PFSK-1 (cell line): ENCODE results near the gene PLEKHM2.

ENCODE experiments used
- FOXP2 ChIP-seq: optimal IDR thresholded peaks from 2 replicates; pipeline ENCODE3; 2011; ENCODE audit warnings: borderline replicate concordance, control low read depth, inconsistent platforms; ENCODE audit not compliant: insufficient read depth; ENCODE audit errors: extremely low read length, extremely low read depth
- POLR2AphosphoS5 ChIP-seq: IDR thresholded peaks from 2 replicates; pipeline ENCODE4 v1.6.1; 2012; ENCODE audit warnings: low read depth, mild to moderate bottlenecking, control low read depth, low read length, moderate library complexity
- SIN3A ChIP-seq: IDR thresholded peaks from 2 replicates; pipeline ENCODE4 v1.6.1; 2012; ENCODE audit warnings: mild to moderate bottlenecking, low read length, moderate library complexity, borderline replicate concordance; ENCODE audit not compliant: insufficient read depth
- TAF1 ChIP-seq: IDR thresholded peaks from 2 replicates; pipeline ENCODE4 v1.6.1; 2012; ENCODE audit warnings: low read length, control low read depth, borderline replicate concordance; ENCODE audit not compliant: insufficient read depth
- TF ChIP-seq, protein P1 (sequence below), 2 experiments: IDR thresholded peaks; 2 replicates each; pipeline versions ENCODE4 v1.6.1 to v1.8.0; 2011 to 2012; ENCODE audit warnings: low read depth in 2 of 2, low read length in 2 of 2, control low read depth in 1 of 2, inconsistent platforms in 1 of 2, mild to moderate bottlenecking in 1 of 2, moderate library complexity in 1 of 2; ENCODE audit not compliant: insufficient read depth in 1 of 2

The PLEKHM2 gene

DNA sequence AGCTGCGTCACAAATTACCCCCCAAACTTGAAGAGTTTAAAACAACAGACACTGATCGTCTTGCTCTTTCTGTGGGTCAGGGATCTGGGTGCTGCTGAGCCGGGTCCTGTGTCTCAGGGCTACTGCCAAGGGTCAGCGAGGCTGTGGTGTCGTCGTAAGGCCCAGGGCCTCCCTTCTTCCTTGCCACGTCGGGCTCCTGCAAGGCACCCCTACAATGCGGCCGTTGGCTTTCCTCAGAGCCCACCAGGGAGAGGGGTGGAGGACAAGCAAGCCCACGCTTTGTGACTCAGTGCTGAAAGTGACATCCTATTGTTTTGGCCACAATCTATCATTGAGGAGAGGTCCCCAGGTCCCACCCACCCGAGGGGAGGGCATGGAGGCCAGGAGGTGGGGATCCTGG lies 66.8 kb downstream of the PLEKHM2 start:
- TF ChIP-seq SIN3A: no peak
- TF ChIP-seq TAF1: no peak
- TF ChIP-seq, protein P1, sequence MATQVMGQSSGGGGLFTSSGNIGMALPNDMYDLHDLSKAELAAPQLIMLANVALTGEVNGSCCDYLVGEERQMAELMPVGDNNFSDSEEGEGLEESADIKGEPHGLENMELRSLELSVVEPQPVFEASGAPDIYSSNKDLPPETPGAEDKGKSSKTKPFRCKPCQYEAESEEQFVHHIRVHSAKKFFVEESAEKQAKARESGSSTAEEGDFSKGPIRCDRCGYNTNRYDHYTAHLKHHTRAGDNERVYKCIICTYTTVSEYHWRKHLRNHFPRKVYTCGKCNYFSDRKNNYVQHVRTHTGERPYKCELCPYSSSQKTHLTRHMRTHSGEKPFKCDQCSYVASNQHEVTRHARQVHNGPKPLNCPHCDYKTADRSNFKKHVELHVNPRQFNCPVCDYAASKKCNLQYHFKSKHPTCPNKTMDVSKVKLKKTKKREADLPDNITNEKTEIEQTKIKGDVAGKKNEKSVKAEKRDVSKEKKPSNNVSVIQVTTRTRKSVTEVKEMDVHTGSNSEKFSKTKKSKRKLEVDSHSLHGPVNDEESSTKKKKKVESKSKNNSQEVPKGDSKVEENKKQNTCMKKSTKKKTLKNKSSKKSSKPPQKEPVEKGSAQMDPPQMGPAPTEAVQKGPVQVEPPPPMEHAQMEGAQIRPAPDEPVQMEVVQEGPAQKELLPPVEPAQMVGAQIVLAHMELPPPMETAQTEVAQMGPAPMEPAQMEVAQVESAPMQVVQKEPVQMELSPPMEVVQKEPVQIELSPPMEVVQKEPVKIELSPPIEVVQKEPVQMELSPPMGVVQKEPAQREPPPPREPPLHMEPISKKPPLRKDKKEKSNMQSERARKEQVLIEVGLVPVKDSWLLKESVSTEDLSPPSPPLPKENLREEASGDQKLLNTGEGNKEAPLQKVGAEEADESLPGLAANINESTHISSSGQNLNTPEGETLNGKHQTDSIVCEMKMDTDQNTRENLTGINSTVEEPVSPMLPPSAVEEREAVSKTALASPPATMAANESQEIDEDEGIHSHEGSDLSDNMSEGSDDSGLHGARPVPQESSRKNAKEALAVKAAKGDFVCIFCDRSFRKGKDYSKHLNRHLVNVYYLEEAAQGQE (IDR thresholded peaks at IDR 0.05; ENCODE audit: insufficient read depth in 1 of 2, low read depth in 2 of 2, low read length in 2 of 2): no peak
- TF ChIP-seq POLR2AphosphoS5: no peak
- no peak for TF ChIP-seq FOXP2

DNA sequence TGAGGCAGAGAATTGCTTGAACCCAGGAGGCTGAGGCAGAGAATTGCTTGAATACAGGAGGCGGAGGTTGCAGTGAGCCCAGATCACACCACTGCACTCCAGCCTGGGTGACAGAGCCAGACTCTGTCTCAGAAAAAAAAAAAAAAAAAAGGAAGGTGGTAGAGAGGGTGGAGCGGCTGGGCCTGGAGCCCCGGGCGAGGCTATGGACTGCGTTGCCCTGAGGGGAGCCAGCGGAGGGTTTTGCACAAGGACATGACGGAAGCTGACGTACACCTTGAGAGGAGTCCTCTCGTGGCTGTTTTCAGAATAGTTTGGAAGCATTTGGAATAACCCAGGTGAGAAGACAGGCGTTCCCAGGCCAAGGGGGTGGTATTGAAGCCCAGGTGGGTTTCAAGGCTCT lies 67.6 kb downstream of the PLEKHM2 start:
- TF ChIP-seq FOXP2 (no peak), POLR2AphosphoS5 (no peak), SIN3A (no peak), TAF1 (no peak)
- TF ChIP-seq, protein P1 (IDR thresholded peaks at IDR 0.05; ENCODE audit: insufficient read depth in 1 of 2, low read depth in 2 of 2, low read length in 2 of 2): no peak

DNA sequence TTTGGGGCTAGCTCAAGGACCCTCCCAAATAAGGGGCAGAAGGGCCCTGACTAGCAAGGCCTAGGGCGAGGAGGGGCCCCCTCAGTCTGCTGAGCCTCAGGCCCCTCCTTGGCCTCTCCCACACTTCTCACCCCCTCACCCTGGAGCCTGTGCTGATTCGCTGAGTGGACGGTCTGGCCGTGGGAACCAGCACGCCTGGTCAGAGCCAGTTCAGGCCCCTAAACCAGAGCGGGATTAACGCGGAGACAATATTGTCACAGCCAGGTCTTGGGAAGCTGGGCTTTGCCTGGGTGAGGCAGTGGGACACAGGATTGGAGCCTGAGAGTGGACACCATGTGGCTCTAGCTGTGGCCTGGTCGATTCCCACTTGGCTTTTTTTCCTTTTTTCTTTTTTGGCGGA lies 69.7 kb downstream of the PLEKHM2 start:
- TF ChIP-seq POLR2AphosphoS5 (no peak), FOXP2 (no peak)

DNA sequence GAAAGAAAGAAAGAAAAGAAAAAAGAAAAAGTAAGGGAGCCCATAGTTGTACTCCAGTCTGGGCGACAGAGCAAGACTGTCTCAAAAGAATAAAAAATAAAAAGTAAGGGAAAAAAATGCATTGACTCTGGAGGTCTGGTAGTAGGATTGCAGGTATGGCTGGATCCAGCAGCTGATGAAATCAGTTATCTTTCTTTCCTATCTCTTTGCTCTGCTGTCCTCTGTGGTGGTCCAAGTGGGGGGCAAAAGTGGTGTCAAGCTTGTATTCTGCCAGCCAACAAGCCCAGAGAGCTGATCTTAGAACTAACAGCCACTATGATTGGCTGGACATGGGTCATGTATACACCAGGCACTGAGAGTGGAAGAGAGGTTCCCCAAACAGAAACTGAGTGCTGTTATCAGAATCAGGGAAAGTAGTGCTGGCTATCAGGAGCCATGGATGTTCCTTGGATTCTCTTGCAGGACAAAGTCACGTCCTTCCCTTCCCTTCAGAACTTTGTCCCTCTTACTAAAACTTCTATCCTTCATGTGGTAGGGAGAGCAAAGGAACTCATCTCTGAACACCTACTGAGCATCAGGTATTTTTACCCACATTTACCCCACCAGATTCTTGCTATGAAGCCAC lies 71.0 kb downstream of the PLEKHM2 start:
- TF ChIP-seq SIN3A (no peak), POLR2AphosphoS5 (no peak), TAF1 (no peak), FOXP2 (no peak)
- TF ChIP-seq, protein P1 (IDR thresholded peaks at IDR 0.05; ENCODE audit: insufficient read depth in 1 of 2, low read depth in 2 of 2, low read length in 2 of 2): no peak

DNA sequence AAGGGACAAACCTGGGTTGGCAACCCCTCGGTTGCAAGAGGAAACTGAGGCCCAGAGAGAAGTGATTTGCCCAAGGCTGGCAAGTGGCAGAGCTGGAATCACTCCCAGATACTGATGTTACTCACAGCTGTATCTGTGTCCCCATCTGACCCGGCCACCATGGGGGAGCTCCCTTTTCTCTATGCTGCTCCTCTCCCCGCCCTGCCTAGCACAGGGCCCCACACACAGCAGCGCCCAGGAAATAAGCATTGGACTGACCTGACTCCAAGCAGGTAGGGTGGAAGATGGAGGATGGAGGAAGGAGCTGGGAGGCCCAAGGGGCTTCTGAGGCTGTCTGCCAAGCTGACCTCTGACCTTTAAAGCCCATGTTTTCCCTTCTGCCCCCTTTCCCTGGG lies 71.5 kb downstream of the PLEKHM2 start:
- TF ChIP-seq FOXP2 (no peak), SIN3A (no peak), POLR2AphosphoS5 (no peak), TAF1 (no peak)
- TF ChIP-seq, protein P1 (IDR thresholded peaks at IDR 0.05; ENCODE audit: insufficient read depth in 1 of 2, low read depth in 2 of 2, low read length in 2 of 2): no peak
